SK-N-MC (cell line): Measurements from ENCODE around the gene NAT16.
"Not testable (repeated sequence)": the region's sequence is repeated elsewhere in the genome, so short reads cannot be mapped to it uniquely, and the experiment has no call there.

Experiments
- EZH2 ChIP-seq: fragments of 200-600 bp; sonication (generic); IDR thresholded peaks from one replicate; pipeline ENCODE4 v1.6.1; 2017; ENCODE audit warnings: antibody characterized with exemption
- FOXP2 ChIP-seq: optimal IDR thresholded peaks from 2 replicates; pipeline ENCODE3; 2011; ENCODE audit warnings: mild to moderate bottlenecking, moderate library complexity; ENCODE audit not compliant: insufficient read depth; ENCODE audit errors: extremely low read length, control extremely low read depth

DNA sequence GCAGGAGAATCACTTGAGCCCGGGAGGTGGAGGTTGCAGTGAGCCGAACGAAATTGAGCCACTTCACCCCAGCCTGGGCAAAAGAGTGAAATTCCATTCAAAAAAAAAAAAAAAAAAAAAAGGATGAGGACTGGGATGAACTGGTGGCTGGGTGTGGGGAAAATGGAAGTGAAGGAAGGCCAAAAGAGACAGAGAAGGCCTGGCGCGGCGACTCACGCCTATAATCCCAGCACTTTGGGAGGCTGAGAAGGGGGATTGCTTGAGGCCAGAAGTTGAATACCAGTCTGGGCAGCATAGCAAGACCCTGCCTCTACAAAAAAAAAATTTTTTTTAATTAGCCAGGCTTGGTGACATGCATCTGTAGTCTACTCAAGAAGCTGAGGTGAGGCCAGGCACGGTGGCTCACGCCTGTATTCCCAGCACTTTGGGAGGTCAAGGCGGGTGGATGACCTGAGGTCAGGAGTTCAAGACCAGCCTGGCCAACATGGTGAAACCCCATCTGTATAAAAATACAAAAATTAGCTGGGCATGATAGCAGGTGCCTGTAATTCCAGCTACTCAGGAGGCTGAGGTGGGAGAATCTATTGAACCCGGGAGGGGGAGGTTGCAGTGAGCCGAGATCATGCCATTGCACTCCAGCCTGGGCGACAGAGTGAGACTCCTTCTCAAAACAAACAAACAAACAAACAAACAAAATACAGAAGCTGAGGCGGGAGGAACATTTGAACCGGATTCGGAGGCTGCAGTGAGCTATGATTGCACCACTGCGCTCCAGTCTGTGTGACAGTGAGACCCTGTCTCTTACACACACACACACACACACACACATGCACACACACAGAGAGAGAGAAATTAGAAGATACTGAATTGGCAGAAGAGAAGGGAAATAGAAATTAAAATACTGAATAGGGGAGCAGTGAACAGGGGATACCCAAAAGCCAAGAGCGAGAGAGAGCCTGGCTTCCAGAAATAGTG, 47.2 kb downstream of the NAT16 start:
- TF ChIP-seq EZH2, FOXP2: not testable (repeated sequence)
